HG02798 (cell line): ENCODE results near the gene MED20.
"Not testable (repeated sequence)": the region's sequence is repeated elsewhere in the genome, so short reads cannot be mapped to it uniquely, and the experiment has no call there.

ENCODE experiments used
- ATAC-seq: cut with Tn5 transposase; IDR thresholded peaks from one replicate; pipeline ENCODE4 v1.9.1; 2021; ENCODE audit warnings: mild to moderate bottlenecking; ENCODE audit not compliant: unreplicated experiment, poor library complexity

Gene MED20, protein sequence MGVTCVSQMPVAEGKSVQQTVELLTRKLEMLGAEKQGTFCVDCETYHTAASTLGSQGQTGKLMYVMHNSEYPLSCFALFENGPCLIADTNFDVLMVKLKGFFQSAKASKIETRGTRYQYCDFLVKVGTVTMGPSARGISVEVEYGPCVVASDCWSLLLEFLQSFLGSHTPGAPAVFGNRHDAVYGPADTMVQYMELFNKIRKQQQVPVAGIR

DNA sequence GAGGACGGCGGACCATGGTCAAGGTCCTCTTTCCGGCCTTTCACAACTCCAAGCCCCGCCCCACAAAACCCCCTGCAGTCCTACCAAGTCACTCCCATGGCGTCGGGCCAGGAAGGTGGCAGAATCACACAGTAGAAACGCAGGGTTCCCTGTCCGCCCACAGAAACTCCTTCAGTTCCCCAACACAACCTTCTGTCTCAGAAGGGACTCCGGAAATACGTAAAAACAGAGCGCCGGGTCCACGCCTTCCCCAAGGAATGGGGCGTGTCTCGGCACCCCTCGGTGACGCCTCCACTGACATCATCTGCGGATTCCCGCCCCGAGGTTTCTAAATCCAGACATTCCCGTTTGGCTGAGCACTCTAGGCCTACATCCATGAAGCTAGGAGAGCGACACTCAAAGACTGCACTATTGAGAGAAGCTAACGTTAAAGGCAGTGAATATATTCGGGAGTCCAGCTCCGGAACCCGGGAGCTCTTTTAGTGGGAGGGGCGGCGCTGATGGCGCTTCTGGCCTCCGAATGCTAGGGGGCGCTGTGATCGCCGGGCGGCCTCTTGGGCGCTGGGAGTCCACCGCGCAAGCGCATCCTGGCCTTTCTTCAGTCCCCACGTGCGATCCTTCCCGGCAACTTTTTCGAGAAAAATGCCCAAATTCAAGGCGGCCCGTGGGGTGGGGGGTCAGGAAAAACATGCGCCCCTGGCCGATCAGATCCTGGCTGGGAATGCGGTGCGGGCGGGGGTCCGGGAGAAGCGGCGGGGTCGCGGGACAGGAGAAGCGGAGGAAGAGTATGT, at the start of gene MED20, which contains the start of gene BYSL:
Gene MED20 (minus strand): TSS at position 219 of the 791 bp plus-strand sequence. CDS start 121 bp downstream, at position 98.
Gene BYSL (plus strand): TSS at position 579 of the 791 bp plus-strand sequence. CDS start 64 bp downstream, at position 643.
- peak; percentile 96 for ATAC-seq

GRCh38 chr6:41970436-41970846, 49.5 kb upstream of the MED20 start:
- ATAC-seq: no peak

DNA sequence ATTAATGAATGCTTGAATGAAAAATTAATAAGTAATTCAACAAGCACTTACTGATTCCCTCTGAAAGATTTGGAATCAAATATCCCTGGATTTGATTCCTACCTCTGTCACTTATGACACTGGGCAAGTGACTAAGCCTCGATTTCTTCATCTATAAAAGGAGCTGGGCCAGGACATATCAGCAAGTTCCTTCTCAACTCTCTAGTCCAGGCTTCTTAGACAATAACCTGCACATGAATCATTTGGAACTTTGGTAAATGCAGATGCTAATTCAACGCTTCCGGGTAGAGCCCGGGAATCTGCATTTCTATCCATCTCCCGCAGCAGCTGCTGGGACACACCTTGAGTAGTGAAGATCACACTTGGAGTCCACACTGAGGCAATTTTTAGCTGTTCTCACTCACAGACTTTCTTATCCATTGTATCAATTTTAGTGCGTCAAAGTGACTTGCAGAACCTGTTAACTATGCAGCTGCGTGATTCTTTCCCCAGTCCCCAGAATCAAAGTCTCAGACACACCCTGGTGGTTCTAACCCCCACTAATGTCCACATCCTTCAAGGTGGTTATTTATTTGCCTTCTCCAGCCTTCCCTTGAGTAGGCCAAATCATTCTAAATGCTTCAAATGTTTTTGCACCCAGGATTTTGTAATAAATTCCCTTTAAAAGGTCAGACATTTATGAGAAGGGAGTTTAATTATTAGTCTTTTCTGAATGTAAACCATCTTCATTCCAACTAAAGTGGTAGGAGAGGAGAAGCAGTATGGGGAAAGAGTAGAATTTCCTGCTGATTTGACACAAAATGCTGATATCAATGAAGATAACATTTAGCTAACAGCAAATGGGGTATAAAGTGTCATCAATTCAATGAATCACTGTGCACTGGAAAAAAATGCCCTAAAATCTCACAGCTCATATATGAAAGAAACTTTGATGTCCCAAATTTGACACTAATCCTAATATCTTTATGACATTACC, 46.7 kb upstream of the MED20 start:
- no peak for ATAC-seq

DNA sequence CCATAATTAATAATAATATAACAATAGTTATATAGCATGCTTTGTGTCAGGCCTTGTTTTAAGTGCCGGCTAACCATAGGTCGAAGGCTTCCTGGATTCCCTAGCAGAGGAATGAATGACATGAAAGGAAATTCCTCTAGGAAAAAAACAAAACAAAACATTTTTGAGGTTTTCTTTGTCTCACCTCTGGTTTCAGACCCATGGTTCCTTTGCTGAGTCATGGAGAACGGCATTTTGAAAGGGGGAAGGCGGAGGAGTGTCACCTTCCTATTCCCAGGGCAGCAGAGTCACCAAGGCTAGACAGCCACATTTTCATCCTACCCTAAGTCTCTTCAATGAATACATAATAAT, 46.0 kb upstream of the MED20 start:
- no peak for ATAC-seq

DNA sequence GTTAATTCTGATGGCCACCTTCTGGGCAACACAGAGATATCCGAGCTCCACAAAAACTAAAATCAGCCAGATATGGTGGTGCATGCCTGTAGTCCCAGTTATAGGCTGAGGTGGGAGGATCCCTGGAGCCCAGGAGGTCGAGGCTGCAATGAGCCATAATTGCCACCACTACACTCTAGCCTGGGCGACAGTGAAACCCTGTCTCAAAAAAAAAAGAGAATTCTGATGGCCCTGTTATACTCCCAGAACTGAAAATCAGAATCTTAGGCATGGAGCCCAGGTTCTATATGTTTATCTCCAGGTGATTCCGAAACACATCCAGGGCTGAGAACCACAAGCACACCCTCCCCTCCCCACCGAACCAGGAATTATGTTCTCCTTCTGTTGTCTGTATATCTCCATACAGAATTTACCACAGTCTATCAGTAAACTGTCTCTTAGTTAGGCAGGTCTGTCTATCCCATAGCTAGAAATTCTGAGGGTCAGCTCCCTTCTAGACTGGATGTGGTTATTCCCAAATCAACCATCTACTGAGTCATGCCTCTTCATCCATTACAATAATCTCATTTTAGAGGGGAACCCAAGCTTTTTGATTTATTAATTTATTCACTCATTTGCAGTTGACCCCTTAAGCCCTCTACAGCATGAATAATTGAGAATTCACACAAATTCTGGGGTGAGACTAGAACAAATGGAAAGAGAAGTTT, 45.4 kb upstream of the MED20 start:
- ATAC-seq: no peak

- no peak for ATAC-seq
Measured at GRCh38 chr6:41965429-41966213, 44.7 kb upstream of the MED20 start.

DNA sequence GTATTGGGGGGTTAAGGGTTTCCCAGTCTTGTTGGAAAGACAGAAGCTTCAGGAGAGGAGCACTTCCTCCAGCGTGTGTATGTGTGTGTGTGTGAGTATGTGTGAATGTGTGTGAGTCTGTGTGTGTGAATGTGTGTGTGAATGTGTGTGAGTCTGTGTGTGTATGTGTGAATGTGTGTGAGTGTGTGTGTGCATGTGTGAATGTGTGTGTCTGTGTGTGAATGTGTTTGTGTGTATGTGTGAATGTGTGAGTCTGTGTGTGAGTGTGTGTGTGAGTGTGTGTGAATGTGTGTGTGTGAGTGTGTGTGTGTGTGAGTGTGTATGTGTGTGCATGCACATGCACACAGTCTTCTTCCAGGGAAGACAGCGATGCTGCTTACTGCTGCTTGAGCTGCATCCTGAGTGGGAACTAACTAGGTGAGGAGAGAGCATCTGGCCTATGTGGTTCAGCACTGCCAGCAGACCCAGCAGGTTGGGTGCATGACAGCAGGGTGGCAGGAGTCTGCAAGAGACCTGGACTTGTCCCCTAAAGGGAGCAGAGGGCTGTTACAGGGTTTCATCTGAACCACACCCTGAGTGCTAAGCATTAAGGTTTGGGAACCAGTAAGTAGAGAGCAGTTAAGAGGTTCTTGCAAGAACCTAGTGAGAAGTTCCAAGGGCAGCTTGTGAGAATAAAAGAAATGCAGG, 43.4 kb upstream of the MED20 start:
- no peak for ATAC-seq

DNA sequence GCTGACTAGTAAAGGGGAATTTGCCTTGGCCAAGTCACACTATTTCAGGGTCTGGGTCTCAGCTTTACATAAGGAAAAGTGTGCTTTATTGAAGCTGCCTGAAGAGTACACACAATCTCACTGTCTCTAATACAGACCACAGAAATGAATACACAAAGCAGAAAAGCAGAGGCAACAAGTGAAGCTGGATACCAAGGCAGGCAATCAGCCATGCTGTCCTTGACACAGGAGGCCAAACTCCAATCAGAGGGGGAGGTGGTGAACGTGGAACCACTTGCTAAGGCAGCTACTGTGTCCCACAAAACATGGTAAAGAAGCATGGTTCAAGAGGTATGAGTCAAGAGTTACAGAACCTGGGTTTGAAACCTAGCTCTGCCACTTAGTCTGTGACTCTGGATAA, 42.4 kb upstream of the MED20 start:
- no peak for ATAC-seq

DNA sequence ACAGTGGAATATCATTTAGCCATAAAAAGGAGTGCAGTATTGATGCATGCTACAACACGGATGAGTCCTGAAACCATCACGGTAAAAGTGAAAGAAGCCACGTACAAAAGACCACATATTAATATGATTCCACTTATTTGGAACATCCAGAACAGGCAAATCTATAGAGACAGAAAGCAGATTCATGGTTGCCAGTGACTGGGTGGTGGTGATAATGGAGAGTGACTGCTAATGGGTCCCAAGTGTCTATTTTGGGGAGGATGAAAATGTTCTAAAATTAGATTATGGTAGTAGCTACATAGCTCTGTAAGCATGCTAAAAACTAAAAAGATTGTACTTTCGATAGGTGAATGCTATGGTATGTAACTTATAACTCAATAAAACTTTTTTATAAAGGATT, 39.1 kb upstream of the MED20 start:
- no peak for ATAC-seq

DNA sequence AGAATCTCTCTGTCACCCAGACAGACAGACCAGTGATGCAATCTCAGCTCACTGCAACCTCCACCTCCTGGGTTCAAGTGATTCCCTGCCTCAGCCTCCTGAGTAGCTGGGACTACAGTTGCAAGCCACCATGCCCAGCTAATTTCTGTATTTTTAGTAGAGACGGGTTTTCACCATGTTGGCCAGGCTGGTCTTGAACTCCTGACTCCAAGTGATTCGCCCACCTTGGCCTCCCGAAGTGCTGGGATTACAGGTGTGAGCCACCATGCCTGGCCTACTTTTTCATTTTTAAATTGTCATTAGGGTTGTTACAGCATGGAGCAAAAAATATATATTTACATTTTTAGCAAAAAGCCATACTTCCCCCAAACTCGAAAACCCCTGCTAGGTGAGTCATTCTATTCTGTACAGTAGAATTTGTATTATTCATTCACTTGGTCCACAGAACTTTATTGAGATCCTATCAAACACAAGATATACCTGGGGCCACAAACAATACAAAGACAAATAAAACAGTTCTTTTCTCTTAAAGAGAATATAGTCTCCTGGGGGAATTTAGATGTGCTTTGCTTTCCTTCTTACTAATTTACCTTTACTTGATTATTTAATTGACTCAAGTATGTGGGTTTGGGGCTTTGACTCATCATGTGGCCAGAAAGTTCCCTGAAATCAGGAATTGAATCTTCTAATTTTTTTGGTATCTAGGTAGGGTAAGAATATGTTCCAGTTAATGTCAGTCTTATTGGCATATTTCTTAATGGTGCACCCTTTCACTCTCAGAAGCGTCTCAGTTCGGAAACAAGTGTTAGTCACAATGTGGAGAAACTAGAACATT, 37.3 kb upstream of the MED20 start:
- ATAC-seq: no peak

GRCh38 chr6:41957117-41957516, 36.2 kb upstream of the MED20 start:
- ATAC-seq: no peak

- no peak for ATAC-seq
Measured at GRCh38 chr6:41955412-41955811, 34.5 kb upstream of the MED20 start.

DNA sequence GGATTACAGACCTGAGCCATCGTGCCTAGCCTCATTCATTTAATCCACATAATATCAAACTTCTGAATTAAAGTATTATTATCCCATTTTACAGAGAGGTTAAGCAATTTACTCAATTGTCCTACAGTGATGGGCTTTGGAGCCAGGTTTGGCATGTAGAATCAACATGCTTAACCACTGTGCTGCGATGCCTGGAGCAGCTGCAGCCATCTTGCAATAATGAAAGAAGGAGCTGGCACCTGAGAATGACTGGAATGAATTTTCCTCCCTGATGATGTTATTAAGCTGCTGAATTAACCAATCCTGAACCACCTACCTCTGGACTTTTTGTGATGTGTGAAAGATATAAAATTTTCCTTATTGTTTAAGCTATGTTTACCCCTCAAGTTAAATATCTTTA, 33.7 kb upstream of the MED20 start:
- ATAC-seq: no peak

GRCh38 chr6:41947581-41948220, 26.8 kb upstream of the MED20 start:
- ATAC-seq: no peak

DNA sequence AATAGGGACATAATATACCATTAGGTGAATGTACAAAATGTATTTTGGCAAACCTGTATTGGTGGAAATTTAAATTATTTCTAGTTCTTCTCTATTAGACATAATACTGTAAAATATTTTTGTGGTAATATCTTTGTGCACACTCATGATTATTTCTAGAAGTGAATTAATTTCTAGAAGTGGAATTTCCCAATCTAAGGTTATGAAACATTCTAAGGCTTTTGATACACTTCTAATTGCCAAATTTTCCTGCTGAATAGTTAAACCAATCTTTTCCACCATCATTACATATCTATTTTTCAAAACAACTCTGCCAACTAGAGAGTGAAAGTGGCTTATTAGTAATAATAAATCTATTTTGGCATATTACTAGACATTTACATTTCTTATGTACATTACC, 22.5 kb upstream of the MED20 start:
- ATAC-seq: no peak

- ATAC-seq: not testable (repeated sequence)
Measured at GRCh38 chr6:41942882-41943281, 21.9 kb upstream of the MED20 start.

- no peak for ATAC-seq
Measured at GRCh38 chr6:41942067-41942851, 21.3 kb upstream of the MED20 start.
